GM12875 (cell line): ENCODE measurements around the gene TP53I3.
"Not testable (repeated sequence)": the region's sequence is repeated elsewhere in the genome, so short reads cannot be mapped to it uniquely, and the experiment has no call there.

Experiments used
- H3K4me3 ChIP-seq: one replicate; pipeline ENCODE4 v1.5.1; 2011; ENCODE audit warnings: low read depth, low read length, control low read depth
- CTCF ChIP-seq: IDR thresholded peaks from 2 replicates; pipeline ENCODE4 v1.5.1; 2011; ENCODE audit warnings: low read depth, mild to moderate bottlenecking, control low read depth, inconsistent platforms, low read length, moderate library complexity, borderline replicate concordance; ENCODE audit not compliant: insufficient read depth

TP53I3 gene

GRCh38 chr2:24107336-24107735 lies 22.7 kb upstream of the TP53I3 start:
- TF ChIP-seq CTCF, result no peak
- H3K4me3 ChIP-seq, result no peak overlapping the region

DNA sequence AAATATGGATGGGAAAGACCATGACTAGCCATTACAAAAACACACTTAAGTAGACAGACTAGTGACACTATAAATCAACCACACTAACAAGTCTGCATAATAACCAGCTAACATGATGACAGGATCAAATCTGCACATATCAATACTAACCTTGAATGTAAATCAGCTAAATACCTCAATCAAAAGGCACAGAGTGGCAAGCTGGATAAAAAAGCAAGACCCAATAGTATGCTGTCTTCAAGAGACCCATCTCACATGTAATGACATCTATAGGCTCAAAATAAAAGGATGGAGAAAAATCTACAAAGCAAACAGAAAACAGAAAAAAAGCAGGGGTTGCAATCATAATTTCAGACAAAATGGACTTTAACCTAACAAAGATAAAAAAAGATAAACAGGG lies 22.2 kb upstream of the TP53I3 start:
- no peak for TF ChIP-seq CTCF

DNA sequence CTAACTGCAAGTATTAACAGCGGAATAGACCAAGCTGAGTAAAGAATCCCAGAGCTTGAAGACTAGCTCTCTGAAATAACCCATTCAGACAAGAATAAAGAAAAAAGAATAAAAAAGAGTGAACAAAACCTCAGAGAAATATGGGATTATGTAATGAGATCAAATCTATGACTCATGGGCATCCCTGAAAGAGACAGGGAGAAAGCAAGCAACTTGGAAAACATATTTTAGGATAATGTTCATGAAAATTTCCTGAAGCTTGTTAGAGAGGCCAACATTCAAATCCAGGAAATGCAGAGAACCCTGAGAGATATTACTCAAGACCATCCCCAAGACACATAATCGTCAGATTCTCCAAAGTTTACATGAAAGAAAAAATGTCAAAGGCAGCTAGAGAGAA lies 21.2 kb upstream of the TP53I3 start:
- H3K4me3 ChIP-seq, result no peak overlapping the region
- TF ChIP-seq CTCF, result no peak

More for the DNA sequence above, 22.2 kb upstream of the TP53I3 start:
- H3K4me3 ChIP-seq, result no peak overlapping the region

DNA sequence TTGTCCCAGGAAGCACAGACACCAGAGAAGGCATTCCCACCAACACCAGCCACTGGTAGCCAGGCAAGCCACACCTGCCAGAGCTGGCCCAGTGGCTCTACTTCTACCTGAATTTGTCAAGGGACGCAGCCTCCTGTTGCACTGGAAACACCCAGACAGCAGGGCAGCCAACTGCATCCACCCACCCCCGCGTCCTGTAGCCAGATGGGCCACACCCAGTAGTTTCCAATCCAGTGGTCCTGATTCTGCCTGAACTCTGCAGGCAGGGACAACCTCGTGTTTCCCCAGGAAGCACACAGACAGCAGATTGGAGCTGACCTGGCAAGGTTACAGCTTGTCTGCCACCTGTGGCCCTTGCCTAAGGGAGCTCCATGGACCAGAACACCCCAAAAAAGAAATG lies 20.3 kb upstream of the TP53I3 start:
- no peak for TF ChIP-seq CTCF
- no peak overlapping the region for H3K4me3 ChIP-seq

DNA sequence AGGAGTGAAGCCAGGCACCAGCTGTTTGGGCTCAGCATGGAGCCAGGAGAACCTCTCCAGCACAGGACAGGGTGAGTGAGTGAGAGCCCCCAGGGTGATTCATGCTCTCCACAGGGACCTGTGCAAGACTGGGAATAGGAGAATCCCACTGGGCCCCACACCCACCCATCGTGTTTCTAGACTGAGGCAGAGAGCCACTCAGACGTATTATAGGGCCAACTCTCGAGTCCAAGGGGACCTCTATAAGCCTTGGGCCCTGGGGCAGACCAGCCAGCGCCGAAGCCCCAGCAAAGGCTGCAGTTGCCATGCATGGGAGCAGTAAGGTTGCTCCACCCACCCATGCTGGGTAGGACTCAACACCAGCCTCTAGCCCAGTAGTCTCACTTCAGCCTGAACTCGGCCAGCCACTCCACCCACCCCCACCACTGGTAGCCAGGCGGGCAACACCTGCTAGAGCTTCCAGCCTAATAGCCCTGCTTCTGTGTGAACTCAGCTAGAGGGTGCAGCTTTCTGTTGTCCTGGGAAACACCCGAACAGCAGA lies 19.5 kb upstream of the TP53I3 start:
- TF ChIP-seq CTCF, result no peak

DNA sequence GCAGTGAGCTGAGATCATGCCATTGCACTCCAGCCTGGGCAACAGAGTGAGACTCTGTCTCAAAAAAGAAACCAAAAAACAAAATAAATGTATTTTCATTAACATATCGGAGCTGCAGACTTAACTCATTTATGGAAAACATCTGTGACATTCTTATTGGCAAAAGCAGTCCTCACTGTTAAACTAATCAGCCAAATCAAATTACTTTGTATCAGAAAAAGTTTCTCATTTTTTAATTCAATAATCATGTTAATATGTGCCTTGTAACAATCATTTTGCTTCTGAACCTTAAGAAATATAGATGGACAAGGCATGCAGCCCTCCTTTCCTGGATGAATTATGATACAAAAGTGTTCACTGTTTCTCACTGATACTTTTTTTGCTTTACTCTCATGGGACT lies 18.0 kb upstream of the TP53I3 start:
- no peak overlapping the region for H3K4me3 ChIP-seq
- TF ChIP-seq CTCF, result no peak

More for the DNA sequence above, 19.5 kb upstream of the TP53I3 start:
- H3K4me3 ChIP-seq, result no peak overlapping the region

- H3K4me3 ChIP-seq, result no peak overlapping the region
- TF ChIP-seq CTCF, result no peak
These were observed 17.4 kb upstream of the TP53I3 start for GRCh38 chr2:24101992-24102391.

GRCh38 chr2:24100732-24101131 lies 16.1 kb upstream of the TP53I3 start:
- H3K4me3 ChIP-seq, result not testable (repeated sequence)

DNA sequence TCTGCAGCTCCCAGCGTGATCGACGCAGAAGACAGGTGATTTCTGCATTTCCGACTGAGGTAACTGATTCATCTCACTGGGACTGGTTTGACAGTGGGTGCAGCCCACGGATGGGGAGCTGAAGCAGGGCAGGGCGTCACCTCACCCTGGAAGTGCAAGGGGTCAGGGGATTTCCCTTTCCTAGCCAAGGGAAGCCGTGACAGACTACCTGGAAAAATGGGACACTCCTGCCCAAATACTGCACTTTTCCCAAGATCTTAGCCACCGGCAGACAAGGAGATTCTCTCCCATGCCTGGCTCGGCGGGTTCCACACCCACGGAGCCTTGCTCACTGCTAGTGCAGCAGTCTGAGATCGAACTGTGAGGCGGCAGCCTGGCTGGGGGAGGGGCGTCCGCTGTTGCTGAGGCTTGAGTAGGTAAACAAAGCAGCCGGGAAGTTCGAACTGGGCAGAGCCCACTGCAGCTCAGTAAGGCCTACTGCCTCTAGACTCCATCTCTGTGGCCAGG lies 10.6 kb upstream of the TP53I3 start:
- H3K4me3 ChIP-seq, result not testable (repeated sequence)

DNA sequence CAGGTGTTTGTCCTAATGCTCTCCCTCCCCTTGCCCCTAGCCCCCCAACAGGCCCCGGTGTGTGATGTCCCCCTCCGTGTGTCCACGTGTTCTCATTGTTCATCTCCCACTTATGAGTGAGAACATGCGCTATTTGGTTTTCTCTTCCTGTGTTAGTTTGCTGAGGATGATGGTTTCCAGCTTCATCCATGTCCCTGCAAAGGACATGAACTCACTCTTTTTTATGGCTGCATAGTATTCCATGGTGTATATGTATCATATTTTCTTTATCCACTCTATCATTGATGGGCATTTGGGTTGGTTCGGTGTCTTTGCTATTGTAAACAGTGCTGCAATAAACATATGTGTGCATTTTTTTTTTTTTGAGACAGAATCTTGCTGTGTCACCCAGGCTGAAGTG lies 8.6 kb upstream of the TP53I3 start:
- not testable (repeated sequence) for H3K4me3 ChIP-seq
